NT2/D1 (cell line): ENCODE results near the gene ZNF329.

Source experiments
- SUZ12 ChIP-seq: IDR thresholded peaks from 2 replicates; pipeline ENCODE4 v1.6.1; 2011; ENCODE audit not compliant: insufficient read length, insufficient read depth; ENCODE audit errors: extremely low read depth
- YY1 ChIP-seq: IDR thresholded peaks from 2 replicates; pipeline ENCODE4 v1.6.1; 2011; ENCODE audit not compliant: insufficient read length, insufficient read depth
- ZNF274 ChIP-seq: IDR thresholded peaks from 2 replicates; pipeline ENCODE4 v1.6.1; 2011; ENCODE audit warnings: mild to moderate bottlenecking, low read depth, low read length

GRCh38 chr19:58128041-58128685 is 22.4 kb downstream of the ZNF329 start:
- TF ChIP-seq YY1 (no peak), SUZ12 (no peak), ZNF274 (peak; percentile 100)
